Measurements from ENCODE around the gene UTF1.

The UTF1 gene

GRCh38 chr10:133267829-133268228 is 37.8 kb downstream of the UTF1 start:
- DNase-seq, result no peak

- no peak for DNase-seq
Observed at GRCh38 chr10:133268532-133268931, 38.5 kb downstream of the UTF1 start.

- no peak for DNase-seq
Observed at GRCh38 chr10:133269367-133269766, 39.4 kb downstream of the UTF1 start.

- DNase-seq, result no peak
Observed at GRCh38 chr10:133270204-133270603, 40.2 kb downstream of the UTF1 start.

GRCh38 chr10:133270773-133271297 is 40.8 kb downstream of the UTF1 start:
- DNase-seq, result no peak

GRCh38 chr10:133271521-133272300 is 41.7 kb downstream of the UTF1 start:
- DNase-seq, result no peak

- no peak for DNase-seq
Observed at GRCh38 chr10:133272301-133272963, 42.4 kb downstream of the UTF1 start.

GRCh38 chr10:133272964-133273420 is 43.0 kb downstream of the UTF1 start:
- no peak for DNase-seq

GRCh38 chr10:133273534-133274143 is 43.6 kb downstream of the UTF1 start:
- no peak for DNase-seq

GRCh38 chr10:133274751-133275683 is 45.0 kb downstream of the UTF1 start:
- DNase-seq, result no peak

- DNase-seq, result no peak
Observed at GRCh38 chr10:133275684-133276092, 45.7 kb downstream of the UTF1 start.

GRCh38 chr10:133276100-133276434 is 46.0 kb downstream of the UTF1 start:
- DNase-seq, result no peak

- no peak for DNase-seq
Observed at GRCh38 chr10:133276435-133277201, 46.6 kb downstream of the UTF1 start, which contains the start of gene ADAM8. Gene ADAM8, minus strand, starts transcription at chr10:133276868. Its CDS starts 51 bp downstream, at chr10:133276817.

GRCh38 chr10:133277277-133277992 is 47.4 kb downstream of the UTF1 start:
- DNase-seq, result no peak

- DNase-seq, result no peak
Observed at GRCh38 chr10:133277993-133278576, 48.1 kb downstream of the UTF1 start.

GRCh38 chr10:133278577-133279265 is 48.7 kb downstream of the UTF1 start:
- DNase-seq, result no peak

- no peak for DNase-seq
Observed at GRCh38 chr10:133279326-133280226, 49.6 kb downstream of the UTF1 start.

- DNase-seq, result no peak
Observed at GRCh38 chr10:133280391-133281059, 50.5 kb downstream of the UTF1 start.

Measured in NCI-H2227 treated with DMSO at 0.1 percent for 48 hours (cell line).